ENCODE measurements around the gene SGCA.

The SGCA gene

GRCh38 chr17:50165867-50166517 lies at the start of gene SGCA:
SGCA (plus strand) TSS chr17:50166005; CDS start chr17:50166041, 36 bp downstream.
- no peak for DNase-seq (ENCODE audit: low spot score)

- DNase-seq (ENCODE audit: low spot score) = peak; percentile 79
These were observed 48.4 kb upstream of the SGCA start for GRCh38 chr17:50117202-50118051.

GRCh38 chr17:50118076-50118827 lies 47.6 kb upstream of the SGCA start:
- no peak for DNase-seq (ENCODE audit: low spot score)

GRCh38 chr17:50118828-50119218 lies 47.0 kb upstream of the SGCA start:
- DNase-seq (ENCODE audit: low spot score) = no peak

- DNase-seq (ENCODE audit: low spot score) = no peak
These were observed 45.1 kb upstream of the SGCA start for GRCh38 chr17:50120475-50121253.

GRCh38 chr17:50122945-50123344 lies 42.9 kb upstream of the SGCA start:
- DNase-seq (ENCODE audit: low spot score) = no peak

- peak; percentile 61 for DNase-seq (ENCODE audit: low spot score)
These were observed 42.0 kb upstream of the SGCA start for GRCh38 chr17:50123649-50124349.

GRCh38 chr17:50125420-50125997 lies 40.3 kb upstream of the SGCA start:
- DNase-seq (ENCODE audit: low spot score) = no peak

GRCh38 chr17:50127697-50128361 lies 38.0 kb upstream of the SGCA start:
- DNase-seq (ENCODE audit: low spot score) = no peak

GRCh38 chr17:50128441-50129352 lies 37.1 kb upstream of the SGCA start:
- no peak for DNase-seq (ENCODE audit: low spot score)

GRCh38 chr17:50129353-50129727 lies 36.5 kb upstream of the SGCA start:
- DNase-seq (ENCODE audit: low spot score) = no peak

GRCh38 chr17:50129728-50130558 lies 35.9 kb upstream of the SGCA start, which contains the start of gene SAMD14:
SAMD14 (minus strand) TSS chr17:50130160; CDS start chr17:50124959, 5,201 bp downstream.
- DNase-seq (ENCODE audit: low spot score) = peak; percentile 87

GRCh38 chr17:50130559-50131305 lies 35.1 kb upstream of the SGCA start:
- DNase-seq (ENCODE audit: low spot score) = no peak

- no peak for DNase-seq (ENCODE audit: low spot score)
These were observed 33.6 kb upstream of the SGCA start for GRCh38 chr17:50132104-50132794.

- DNase-seq (ENCODE audit: low spot score) = peak; percentile 78
These were observed 32.6 kb upstream of the SGCA start for GRCh38 chr17:50133028-50133768.

- peak; percentile 70 for DNase-seq (ENCODE audit: low spot score)
These were observed 32.1 kb upstream of the SGCA start for GRCh38 chr17:50133769-50134099.

Measured in GM03348 (cell line).